Smooth muscle cell (in vitro differentiated cells): ENCODE data around the gene PLEKHA6. TPM values are rescaled to one million over a fixed set of nuclear protein-coding genes. Genes with fewer than 3 reads are reported as not detected.

Source experiments
- DNase-seq: peaks from one replicate; lab custom pipeline; 2025; ENCODE audit not compliant: unreplicated experiment; lab: John Stamatoyannopoulos, UW
- H2AFZ ChIP-seq: fragments of 200-600 bp; sonication (generic); 2 replicates; pipeline ENCODE4 v1.6.0; 2016; ENCODE audit warnings: antibody characterized with exemption, low read depth, mild to moderate bottlenecking
- H3F3A ChIP-seq: fragments of 200-600 bp; sonication (generic); 2 replicates; pipeline ENCODE4 v1.6.0; 2017; ENCODE audit warnings: antibody characterized with exemption, low read depth
- H3K27ac ChIP-seq: fragments of 200-600 bp; sonication (generic); 2 replicates; pipeline ENCODE4 v1.5.1; 2016; ENCODE audit warnings: low read depth, mild to moderate bottlenecking
- H3K27me3 ChIP-seq: fragments of 200-600 bp; sonication (generic); 2 replicates; pipeline ENCODE4 v1.6.1; 2016; ENCODE audit warnings: low read depth, mild to moderate bottlenecking
- H3K36me3 ChIP-seq: fragments of 200-600 bp; sonication (generic); 2 replicates; pipeline ENCODE4 v1.5.1; 2016; ENCODE audit warnings: low read depth
- H3K4me1 ChIP-seq: fragments of 200-600 bp; sonication (generic); 2 replicates; pipeline ENCODE4 v1.5.1; 2016; ENCODE audit warnings: low read depth
- H3K4me2 ChIP-seq: fragments of 200-600 bp; sonication (generic); 2 replicates; pipeline ENCODE4 v1.6.0; 2016; ENCODE audit warnings: mild to moderate bottlenecking
- H3K4me3 ChIP-seq: fragments of 200-600 bp; sonication (generic); 2 replicates; pipeline ENCODE4 v1.5.1; 2016; ENCODE audit warnings: mild to moderate bottlenecking
- H3K79me2 ChIP-seq: fragments of 200-600 bp; sonication (generic); 2 replicates; pipeline ENCODE4 v1.6.0; 2016; ENCODE audit warnings: low read depth, mild to moderate bottlenecking
- H3K9ac ChIP-seq: fragments of 200-600 bp; sonication (generic); 2 replicates; pipeline ENCODE4 v1.6.0; 2016; ENCODE audit warnings: low read depth
- H3K9me3 ChIP-seq: fragments of 200-600 bp; sonication (generic); replicated peaks from 2 replicates; pipeline ENCODE4 v1.5.1; 2016; ENCODE audit warnings: low read depth
- H4K20me1 ChIP-seq: fragments of 200-600 bp; sonication (generic); 2 replicates; pipeline ENCODE4 v1.6.0; 2016; ENCODE audit warnings: low read depth
- WGBS: methylation state at CpG from one replicate; pipeline ENCODE4 v1.1.7; 2016; ENCODE audit warnings: low lambda C conversion rate; 5-methylcytosine and 5-hydroxymethylcytosine counted together
- polyA plus RNA-seq: library from polyadenylated mRNA; unstranded; fragments of >200 nt; fragmentation: Nextera tagmentation; extraction: Ambion mirVana; gene quantifications from 2 replicates; pipeline ENCODE4 v1.2.1, GENCODE V29; 2016
- total RNA-seq: library from RNA; depleted of rRNA; stranded (reverse); fragments of >200 nt; gene quantifications from 2 replicates; pipeline ENCODE4 v1.2.3, GENCODE V29; 2014
- TF ChIP-seq, protein P1 (sequence below): fragments of 200-600 bp; sonication (generic); IDR thresholded peaks from 2 replicates; pipeline ENCODE4 v1.5.1; 2017; ENCODE audit warnings: borderline replicate concordance, mild to moderate bottlenecking, antibody characterized with exemption; ENCODE audit not compliant: insufficient read depth, poor library complexity, severe bottlenecking

The PLEKHA6 gene
- total and polyA plus RNA-seq, 2 experiments from 2014 or later: 0.45 to 0.85 TPM

GRCh38 chr1:204246876-204247275, 112.9 kb downstream of the PLEKHA6 start:
- Histone ChIP-seq H3K27me3 (no peaks in the 10 kb centered on the region), H3K4me1 (no peaks in the 10 kb centered on the region), H4K20me1 (no peaks in the 10 kb centered on the region), H3K79me2 (no peaks in the 10 kb centered on the region), H3K4me3 (no peak overlapping the region), H3K9me3 (no peaks in the 10 kb centered on the region), H3K4me2 (no peak overlapping the region), H3K36me3 (no peaks in the 10 kb centered on the region), H3K9ac (no peak overlapping the region), H3K27ac (no peak overlapping the region), H3F3A (no peaks in the 10 kb centered on the region), H2AFZ (no peak overlapping the region)
- TF ChIP-seq, protein P1, sequence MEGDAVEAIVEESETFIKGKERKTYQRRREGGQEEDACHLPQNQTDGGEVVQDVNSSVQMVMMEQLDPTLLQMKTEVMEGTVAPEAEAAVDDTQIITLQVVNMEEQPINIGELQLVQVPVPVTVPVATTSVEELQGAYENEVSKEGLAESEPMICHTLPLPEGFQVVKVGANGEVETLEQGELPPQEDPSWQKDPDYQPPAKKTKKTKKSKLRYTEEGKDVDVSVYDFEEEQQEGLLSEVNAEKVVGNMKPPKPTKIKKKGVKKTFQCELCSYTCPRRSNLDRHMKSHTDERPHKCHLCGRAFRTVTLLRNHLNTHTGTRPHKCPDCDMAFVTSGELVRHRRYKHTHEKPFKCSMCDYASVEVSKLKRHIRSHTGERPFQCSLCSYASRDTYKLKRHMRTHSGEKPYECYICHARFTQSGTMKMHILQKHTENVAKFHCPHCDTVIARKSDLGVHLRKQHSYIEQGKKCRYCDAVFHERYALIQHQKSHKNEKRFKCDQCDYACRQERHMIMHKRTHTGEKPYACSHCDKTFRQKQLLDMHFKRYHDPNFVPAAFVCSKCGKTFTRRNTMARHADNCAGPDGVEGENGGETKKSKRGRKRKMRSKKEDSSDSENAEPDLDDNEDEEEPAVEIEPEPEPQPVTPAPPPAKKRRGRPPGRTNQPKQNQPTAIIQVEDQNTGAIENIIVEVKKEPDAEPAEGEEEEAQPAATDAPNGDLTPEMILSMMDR: no peak
- DNase-seq: no peak
- 81% methylated on average over 4 of the region's 4 CpGs for WGBS

- no peaks in the 10 kb centered on the region for H3K9me3 ChIP-seq
- H3F3A ChIP-seq: no peaks in the 10 kb centered on the region
- H2AFZ ChIP-seq: no peak overlapping the region
- H3K79me2 ChIP-seq: no peaks in the 10 kb centered on the region
- TF ChIP-seq, protein P1: no peak
- no peaks in the 10 kb centered on the region for H4K20me1 ChIP-seq
- H3K4me2 ChIP-seq: no peak overlapping the region
- no peaks in the 10 kb centered on the region for H3K27me3 ChIP-seq
- WGBS: 99% methylated on average over 7 of the region's 10 CpGs
- H3K4me3 ChIP-seq: no peak overlapping the region
- DNase-seq: no peak
- H3K4me1 ChIP-seq: no peaks in the 10 kb centered on the region
- H3K27ac ChIP-seq: no peak overlapping the region
- H3K9ac ChIP-seq: no peak overlapping the region
- H3K36me3 ChIP-seq: no peaks in the 10 kb centered on the region
Measured at GRCh38 chr1:204242920-204243319, 116.8 kb downstream of the PLEKHA6 start.

- H3F3A ChIP-seq: no peaks in the 10 kb centered on the region
- no peaks in the 10 kb centered on the region for H3K4me1 ChIP-seq
- no peaks in the 10 kb centered on the region for H3K36me3 ChIP-seq
- H3K9me3 ChIP-seq: no peaks in the 10 kb centered on the region
- no peak overlapping the region for H3K27ac ChIP-seq
- H3K79me2 ChIP-seq: no peaks in the 10 kb centered on the region
- no peak overlapping the region for H3K9ac ChIP-seq
- no peak overlapping the region for H3K4me3 ChIP-seq
- 89% methylated on average over 5 of the region's 5 CpGs for WGBS
- no peaks in the 10 kb centered on the region for H3K27me3 ChIP-seq
- TF ChIP-seq, protein P1: no peak
- H2AFZ ChIP-seq: no peak overlapping the region
- no peak overlapping the region for H3K4me2 ChIP-seq
- no peak for DNase-seq
- no peaks in the 10 kb centered on the region for H4K20me1 ChIP-seq
Measured at GRCh38 chr1:204241914-204242313, 117.8 kb downstream of the PLEKHA6 start.

- Histone ChIP-seq H3F3A (no peaks in the 10 kb centered on the region), H3K27me3 (no peaks in the 10 kb centered on the region), H3K36me3 (no peaks in the 10 kb centered on the region), H3K4me1 (no peaks in the 10 kb centered on the region), H3K9me3 (no peaks in the 10 kb centered on the region), H2AFZ (no peak overlapping the region), H4K20me1 (no peaks in the 10 kb centered on the region), H3K4me2 (no peak overlapping the region), H3K79me2 (no peaks in the 10 kb centered on the region), H3K4me3 (no peak overlapping the region), H3K9ac (no peak overlapping the region), H3K27ac (no peak overlapping the region)
- no peak for DNase-seq
- TF ChIP-seq, protein P1: no peak
- WGBS: 61% methylated on average over 2 of the region's 2 CpGs
Measured at GRCh38 chr1:204241050-204241449, 118.7 kb downstream of the PLEKHA6 start.
